Smooth muscle cell (in vitro differentiated cells): ENCODE data around the gene BCO1. TPM values are rescaled to one million over a fixed set of nuclear protein-coding genes. Genes with fewer than 3 reads are reported as not detected.

Source experiments
- DNase-seq: peaks from one replicate; lab custom pipeline; 2025; ENCODE audit not compliant: unreplicated experiment; lab: John Stamatoyannopoulos, UW
- H2AFZ ChIP-seq: fragments of 200-600 bp; sonication (generic); 2 replicates; pipeline ENCODE4 v1.6.0; 2016; ENCODE audit warnings: antibody characterized with exemption, low read depth, mild to moderate bottlenecking
- H3F3A ChIP-seq: fragments of 200-600 bp; sonication (generic); 2 replicates; pipeline ENCODE4 v1.6.0; 2017; ENCODE audit warnings: antibody characterized with exemption, low read depth
- H3K27ac ChIP-seq: fragments of 200-600 bp; sonication (generic); 2 replicates; pipeline ENCODE4 v1.5.1; 2016; ENCODE audit warnings: low read depth, mild to moderate bottlenecking
- H3K27me3 ChIP-seq: fragments of 200-600 bp; sonication (generic); 2 replicates; pipeline ENCODE4 v1.6.1; 2016; ENCODE audit warnings: low read depth, mild to moderate bottlenecking
- H3K36me3 ChIP-seq: fragments of 200-600 bp; sonication (generic); 2 replicates; pipeline ENCODE4 v1.5.1; 2016; ENCODE audit warnings: low read depth
- H3K4me1 ChIP-seq: fragments of 200-600 bp; sonication (generic); 2 replicates; pipeline ENCODE4 v1.5.1; 2016; ENCODE audit warnings: low read depth
- H3K4me2 ChIP-seq: fragments of 200-600 bp; sonication (generic); 2 replicates; pipeline ENCODE4 v1.6.0; 2016; ENCODE audit warnings: mild to moderate bottlenecking
- H3K4me3 ChIP-seq: fragments of 200-600 bp; sonication (generic); 2 replicates; pipeline ENCODE4 v1.5.1; 2016; ENCODE audit warnings: mild to moderate bottlenecking
- H3K79me2 ChIP-seq: fragments of 200-600 bp; sonication (generic); 2 replicates; pipeline ENCODE4 v1.6.0; 2016; ENCODE audit warnings: low read depth, mild to moderate bottlenecking
- H3K9ac ChIP-seq: fragments of 200-600 bp; sonication (generic); 2 replicates; pipeline ENCODE4 v1.6.0; 2016; ENCODE audit warnings: low read depth
- H3K9me3 ChIP-seq: fragments of 200-600 bp; sonication (generic); replicated peaks from 2 replicates; pipeline ENCODE4 v1.5.1; 2016; ENCODE audit warnings: low read depth
- H4K20me1 ChIP-seq: fragments of 200-600 bp; sonication (generic); 2 replicates; pipeline ENCODE4 v1.6.0; 2016; ENCODE audit warnings: low read depth
- CTCF ChIP-seq: fragments of 200-600 bp; sonication (generic); IDR thresholded peaks from 2 replicates; pipeline ENCODE4 v1.5.1; 2017; ENCODE audit warnings: borderline replicate concordance, mild to moderate bottlenecking, antibody characterized with exemption; ENCODE audit not compliant: insufficient read depth, poor library complexity, severe bottlenecking
- WGBS: methylation state at CpG from one replicate; pipeline ENCODE4 v1.1.7; 2016; ENCODE audit warnings: low lambda C conversion rate; 5-methylcytosine and 5-hydroxymethylcytosine counted together
- polyA plus RNA-seq: library from polyadenylated mRNA; unstranded; fragments of >200 nt; fragmentation: Nextera tagmentation; extraction: Ambion mirVana; gene quantifications from 2 replicates; pipeline ENCODE4 v1.2.1, GENCODE V29; 2016
- total RNA-seq: library from RNA; depleted of rRNA; stranded (reverse); fragments of >200 nt; gene quantifications from 2 replicates; pipeline ENCODE4 v1.2.3, GENCODE V29; 2014

Gene BCO1
- total and polyA plus RNA-seq, 2 experiments from 2014 or later, result not detected

GRCh38 chr16:81254922-81255526, 16.5 kb downstream of the BCO1 start:
- Histone ChIP-seq H3K79me2 (no peaks in the 10 kb centered on the region), H2AFZ (no peak overlapping the region), H3K27ac (no peak overlapping the region), H3F3A (no peaks in the 10 kb centered on the region), H3K36me3 (no peaks in the 10 kb centered on the region), H3K4me2 (no peak overlapping the region), H3K9ac (no peak overlapping the region), H3K4me1 (no peaks in the 10 kb centered on the region), H3K4me3 (no peak overlapping the region), H3K27me3 (no peaks in the 10 kb centered on the region), H3K9me3 (no peaks in the 10 kb centered on the region), H4K20me1 (no peaks in the 10 kb centered on the region)
- 97% methylated on average over 5 of the region's 5 CpGs for WGBS
- TF ChIP-seq CTCF, result no peak
- no peak for DNase-seq

GRCh38 chr16:81259916-81260315, 21.4 kb downstream of the BCO1 start:
- 85% methylated on average over 4 of the region's 4 CpGs for WGBS
- DNase-seq, result no peak
- Histone ChIP-seq H3K27ac (no peak overlapping the region), H3F3A (no peaks in the 10 kb centered on the region), H3K79me2 (no peaks in the 10 kb centered on the region), H3K4me2 (no peak overlapping the region), H3K4me3 (no peak overlapping the region), H3K36me3 (no peaks in the 10 kb centered on the region), H3K9ac (no peak overlapping the region), H3K4me1 (no peaks in the 10 kb centered on the region), H4K20me1 (no peaks in the 10 kb centered on the region), H3K27me3 (no peaks in the 10 kb centered on the region), H3K9me3 (no peaks in the 10 kb centered on the region), H2AFZ (no peak overlapping the region)
- no peak for TF ChIP-seq CTCF

GRCh38 chr16:81261049-81261648, 22.7 kb downstream of the BCO1 start:
- no peak overlapping the region for H3K9ac ChIP-seq
- no peak overlapping the region for H2AFZ ChIP-seq
- peak; percentile 48 for TF ChIP-seq CTCF
- no peak overlapping the region for H3K27ac ChIP-seq
- no peaks in the 10 kb centered on the region for H3K4me1 ChIP-seq
- no peak for DNase-seq
- H3K4me3 ChIP-seq, result no peak overlapping the region
- H3K4me2 ChIP-seq, result no peak overlapping the region
- H3K36me3 ChIP-seq, result no peaks in the 10 kb centered on the region
- 83% methylated on average over 11 of the region's 11 CpGs for WGBS
- no peaks in the 10 kb centered on the region for H3K79me2 ChIP-seq
- H3F3A ChIP-seq, result no peaks in the 10 kb centered on the region
- H3K9me3 ChIP-seq, result no peaks in the 10 kb centered on the region
- H3K27me3 ChIP-seq, result no peaks in the 10 kb centered on the region
- H4K20me1 ChIP-seq, result no peaks in the 10 kb centered on the region
